Fibroblast of lung (primary cell): ENCODE measurements around the gene XAB2. TPM values are rescaled to one million over a fixed set of nuclear protein-coding genes. Genes with fewer than 3 reads are reported as not detected.

Experiments used
- DNase-seq, 2 donors: peaks; one replicate each; pipeline versions ENCODE4 v3.0.0 to v3.0.0-alpha.2; 2010; ENCODE audit warnings: low read depth in 2 of 2
- H2AFZ ChIP-seq: 2 replicates; pipeline ENCODE4 v1.5.1; 2012; ENCODE audit warnings: low read length, control low read depth, inconsistent platforms
- H3K27ac ChIP-seq: 2 replicates; pipeline ENCODE4 v1.5.1; 2011; ENCODE audit warnings: low read length, control low read depth; ENCODE audit not compliant: insufficient read depth
- H3K27me3 ChIP-seq: 2 replicates; pipeline ENCODE4 v1.5.1; 2011; ENCODE audit warnings: mild to moderate bottlenecking, low read length; ENCODE audit not compliant: control insufficient read depth, insufficient read depth
- H3K36me3 ChIP-seq: 2 replicates; pipeline ENCODE4 v1.5.1; 2011; ENCODE audit warnings: low read length; ENCODE audit not compliant: control insufficient read depth, insufficient read depth
- H3K4me1 ChIP-seq: 2 replicates; pipeline ENCODE4 v1.5.1; 2011; ENCODE audit warnings: low read length; ENCODE audit not compliant: control insufficient read depth, insufficient read depth; ENCODE audit errors: extremely low read depth
- H3K4me2 ChIP-seq: 2 replicates; pipeline ENCODE4 v1.5.1; 2011; ENCODE audit warnings: low read length, control low read depth; ENCODE audit not compliant: insufficient read depth; ENCODE audit errors: extremely low read depth
- H3K4me3 ChIP-seq, 4 experiments: fragments of 200-600 bp in 1 of 4; sonication (generic) in 1 of 4; replicated peaks in 1 of 4; 2 replicates each; pipeline ENCODE4 v1.5.1; 2011 to 2016; ENCODE audit warnings: low read length in 4 of 4, low read depth in 3 of 4, mild to moderate bottlenecking in 3 of 4, control low read depth in 2 of 4, inconsistent platforms in 1 of 4, mixed read lengths in 1 of 4; ENCODE audit not compliant: insufficient read depth in 1 of 4; ENCODE audit errors: control extremely low read depth in 1 of 4
- H3K79me2 ChIP-seq: 2 replicates; pipeline ENCODE4 v1.5.1; 2012; ENCODE audit warnings: mild to moderate bottlenecking, low read length, inconsistent platforms; ENCODE audit not compliant: control insufficient read depth, insufficient read depth
- H3K9ac ChIP-seq: 2 replicates; pipeline ENCODE4 v1.5.1; 2011; ENCODE audit warnings: mild to moderate bottlenecking, low read length, control low read depth; ENCODE audit not compliant: insufficient read depth
- H3K9me3 ChIP-seq: 2 replicates; pipeline ENCODE4 v1.5.1; 2012; ENCODE audit warnings: low read depth, low read length; ENCODE audit not compliant: control insufficient read depth, insufficient read depth
- H4K20me1 ChIP-seq: 2 replicates; pipeline ENCODE4 v1.5.1; 2011; ENCODE audit warnings: low read length; ENCODE audit not compliant: control insufficient read depth, insufficient read depth; ENCODE audit errors: extremely low read depth
- EZH2 ChIP-seq: IDR thresholded peaks from 2 replicates; pipeline ENCODE4 v1.5.1; 2012; ENCODE audit warnings: low read length, control low read depth, mild to moderate bottlenecking; ENCODE audit errors: missing control alignments
- polyA plus RNA-seq, 2 donors: library from polyadenylated mRNA; depleted of rRNA in 1 of 2; stranded (reverse) in 1 of 2; unstranded in 1 of 2; fragments of >200 nt; gene quantifications; 2 replicates each; pipeline ENCODE4 v1.2.1, GENCODE V29; 2011 to 2012; ENCODE audit warnings: missing spikeins in 1 of 2
- total RNA-seq: library from RNA; depleted of rRNA; stranded (reverse); fragments of >200 nt; gene quantifications from 2 replicates; pipeline ENCODE4 v1.2.1, GENCODE V29; 2014
- TF ChIP-seq, protein P1 (sequence below), 2 donors: IDR thresholded peaks in 1 of 2; conservative IDR thresholded peaks in 1 of 2; 1 replicate in 1 of 2; 2 replicates in 1 of 2; pipeline ENCODE4 v1.5.1; 2011 to 2012; ENCODE audit warnings: low read length in 2 of 2, control low read depth in 1 of 2, inconsistent platforms in 1 of 2, low read depth in 1 of 2, mild to moderate bottlenecking in 1 of 2

The XAB2 gene
- total and polyA plus RNA-seq, 2 donors (not counting 1 experiment from before 2014, with no cell fraction given), result 12.5 to 28.2 TPM

DNA sequence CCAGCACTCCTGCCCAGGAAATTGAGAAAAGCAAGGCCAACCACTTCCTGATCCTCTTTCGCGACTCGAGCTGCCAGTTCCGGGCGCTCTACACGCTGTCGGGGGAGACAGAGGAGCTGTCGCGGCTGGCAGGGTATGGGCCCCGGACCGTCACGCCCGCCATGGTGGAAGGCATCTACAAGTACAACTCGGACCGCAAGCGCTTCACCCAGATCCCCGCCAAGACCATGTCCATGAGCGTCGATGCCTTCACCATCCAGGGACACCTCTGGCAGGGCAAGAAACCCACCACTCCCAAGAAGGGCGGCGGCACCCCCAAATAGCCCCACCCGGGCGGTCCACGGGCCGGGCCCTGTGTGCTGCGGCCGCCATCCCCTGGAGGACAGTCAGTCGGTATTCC, 11.6 kb downstream of the XAB2 start:
- Histone ChIP-seq H4K20me1 (no peaks in the 10 kb centered on the region), H3K27me3 (no peaks in the 10 kb centered on the region), H3K27ac (no peak overlapping the region), H3K36me3 (peaks cover 19% of the 10 kb centered on the region), H3K4me3 (no peak overlapping the region), H3K9ac (no peak overlapping the region), H2AFZ (no peak overlapping the region), H3K4me1 (no peaks in the 10 kb centered on the region), H3K4me2 (no peak overlapping the region), H3K79me2 (no peaks in the 10 kb centered on the region), H3K9me3 (no peaks in the 10 kb centered on the region)
- DNase-seq, result no peak
- TF ChIP-seq, protein P1, sequence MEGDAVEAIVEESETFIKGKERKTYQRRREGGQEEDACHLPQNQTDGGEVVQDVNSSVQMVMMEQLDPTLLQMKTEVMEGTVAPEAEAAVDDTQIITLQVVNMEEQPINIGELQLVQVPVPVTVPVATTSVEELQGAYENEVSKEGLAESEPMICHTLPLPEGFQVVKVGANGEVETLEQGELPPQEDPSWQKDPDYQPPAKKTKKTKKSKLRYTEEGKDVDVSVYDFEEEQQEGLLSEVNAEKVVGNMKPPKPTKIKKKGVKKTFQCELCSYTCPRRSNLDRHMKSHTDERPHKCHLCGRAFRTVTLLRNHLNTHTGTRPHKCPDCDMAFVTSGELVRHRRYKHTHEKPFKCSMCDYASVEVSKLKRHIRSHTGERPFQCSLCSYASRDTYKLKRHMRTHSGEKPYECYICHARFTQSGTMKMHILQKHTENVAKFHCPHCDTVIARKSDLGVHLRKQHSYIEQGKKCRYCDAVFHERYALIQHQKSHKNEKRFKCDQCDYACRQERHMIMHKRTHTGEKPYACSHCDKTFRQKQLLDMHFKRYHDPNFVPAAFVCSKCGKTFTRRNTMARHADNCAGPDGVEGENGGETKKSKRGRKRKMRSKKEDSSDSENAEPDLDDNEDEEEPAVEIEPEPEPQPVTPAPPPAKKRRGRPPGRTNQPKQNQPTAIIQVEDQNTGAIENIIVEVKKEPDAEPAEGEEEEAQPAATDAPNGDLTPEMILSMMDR (conservative IDR thresholded peaks at IDR 0.05 in 1 of 2, IDR thresholded peaks at IDR 0.05 in 1 of 2; ENCODE audit: low read depth in 1 of 2, low read length in 2 of 2), result no peak
- TF ChIP-seq EZH2, result no peak

DNA sequence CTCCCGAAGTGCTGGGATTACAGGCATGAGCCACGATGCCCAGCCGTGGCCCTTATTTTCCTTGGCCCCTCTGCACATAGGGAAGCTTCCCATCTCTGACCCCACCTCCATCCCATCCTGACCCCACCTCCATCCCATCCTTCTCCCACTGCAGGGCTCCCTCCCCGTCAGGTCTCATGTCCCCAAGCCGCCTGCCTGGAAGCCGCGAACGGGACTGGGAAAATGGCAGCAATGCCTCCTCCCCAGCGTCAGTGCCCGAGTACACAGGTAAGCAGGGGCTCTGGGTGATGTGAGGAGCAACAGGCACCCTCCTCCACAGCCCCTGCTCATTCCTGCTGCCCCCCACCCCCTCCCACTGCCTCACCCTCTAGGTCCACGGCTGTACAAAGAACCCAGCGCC, 12.2 kb downstream of the XAB2 start:
- H3K4me1 ChIP-seq, result no peaks in the 10 kb centered on the region
- DNase-seq, result no peak
- H3K4me3 ChIP-seq, result no peak overlapping the region
- H4K20me1 ChIP-seq, result no peaks in the 10 kb centered on the region
- no peaks in the 10 kb centered on the region for H3K79me2 ChIP-seq
- H3K36me3 ChIP-seq, result peaks cover 14% of the 10 kb centered on the region
- no peak overlapping the region for H3K27ac ChIP-seq
- no peak overlapping the region for H3K4me2 ChIP-seq
- H3K9me3 ChIP-seq, result no peaks in the 10 kb centered on the region
- TF ChIP-seq, protein P1 (conservative IDR thresholded peaks at IDR 0.05 in 1 of 2, IDR thresholded peaks at IDR 0.05 in 1 of 2; ENCODE audit: low read depth in 1 of 2, low read length in 2 of 2), result no peak
- no peak for TF ChIP-seq EZH2
- no peak overlapping the region for H2AFZ ChIP-seq
- H3K9ac ChIP-seq, result no peak overlapping the region
- H3K27me3 ChIP-seq, result no peaks in the 10 kb centered on the region

DNA sequence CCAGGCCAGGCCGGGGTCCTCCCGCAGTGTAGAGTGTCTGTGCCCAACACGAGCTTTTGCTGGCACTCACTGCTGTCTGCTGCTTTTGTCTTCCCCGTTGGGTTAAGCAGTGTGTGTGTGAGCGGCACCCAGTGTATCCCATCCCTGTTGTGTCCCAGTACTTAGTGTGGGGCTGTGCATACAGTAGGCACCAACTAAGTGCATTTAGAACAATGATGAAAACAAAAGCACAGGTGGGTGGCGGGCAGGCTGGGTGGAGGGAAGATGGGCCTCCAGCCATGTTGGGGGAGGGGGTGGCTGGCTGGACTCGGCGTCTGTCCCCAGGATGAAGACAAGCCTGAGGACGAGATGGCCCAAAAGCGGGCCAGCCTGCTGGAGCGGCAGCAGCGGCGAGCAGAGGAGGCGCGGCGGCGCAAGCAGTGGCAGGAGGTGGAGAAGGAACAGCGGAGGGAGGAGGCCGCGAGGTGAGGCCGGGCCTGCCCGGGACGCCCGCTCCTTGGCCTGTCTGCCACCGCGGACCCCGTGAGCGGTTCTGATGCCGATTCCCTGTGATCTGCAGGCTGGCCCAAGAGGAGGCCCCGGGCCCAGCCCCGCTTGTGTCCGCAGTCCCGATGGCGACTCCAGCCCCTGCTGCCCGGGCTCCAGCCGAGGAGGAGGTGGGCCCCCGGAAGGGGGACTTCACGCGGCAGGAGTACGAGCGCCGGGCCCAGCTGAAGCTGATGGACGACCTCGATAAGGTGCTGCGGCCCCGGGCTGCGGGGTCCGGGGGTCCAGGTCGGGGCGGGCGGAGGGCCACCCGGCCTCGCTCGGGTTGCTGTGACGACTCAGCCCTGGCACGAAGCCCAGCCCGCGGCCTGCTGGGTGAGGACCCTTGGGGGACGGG, 14.2 kb downstream of the XAB2 start:
- Histone ChIP-seq H3K36me3 (peaks cover 5% of the 10 kb centered on the region), H3K4me3 (no peak overlapping the region), H3K79me2 (no peaks in the 10 kb centered on the region), H3K4me2 (no peak overlapping the region), H3K27ac (no peak overlapping the region), H3K27me3 (no peaks in the 10 kb centered on the region), H3K9ac (no peak overlapping the region), H3K4me1 (no peaks in the 10 kb centered on the region), H3K9me3 (no peaks in the 10 kb centered on the region), H2AFZ (no peak overlapping the region), H4K20me1 (no peaks in the 10 kb centered on the region)
- no peak for DNase-seq
- TF ChIP-seq, protein P1 (conservative IDR thresholded peaks at IDR 0.05 in 1 of 2, IDR thresholded peaks at IDR 0.05 in 1 of 2; ENCODE audit: low read depth in 1 of 2, low read length in 2 of 2), result no peak
- TF ChIP-seq EZH2, result no peak
